Measurements from ENCODE around the gene CORO7. TPM values are rescaled to one million over a fixed set of nuclear protein-coding genes. Genes with fewer than 3 reads are reported as not detected.

Gene CORO7
- total RNA-seq = 9.9 and 18.0 TPM in 2 replicates

GRCh38 chr16:4416200-4417032, at the start of gene CORO7:
Gene CORO7, minus strand, starts transcription at chr16:4416596. Its CDS starts 78 bp downstream, at chr16:4416518.
- peak within 1 kb of the TSS; percentile 78 for H3K4me3 ChIP-seq (ENCODE audit: low read depth, low read length)
- TF ChIP-seq, protein P1, sequence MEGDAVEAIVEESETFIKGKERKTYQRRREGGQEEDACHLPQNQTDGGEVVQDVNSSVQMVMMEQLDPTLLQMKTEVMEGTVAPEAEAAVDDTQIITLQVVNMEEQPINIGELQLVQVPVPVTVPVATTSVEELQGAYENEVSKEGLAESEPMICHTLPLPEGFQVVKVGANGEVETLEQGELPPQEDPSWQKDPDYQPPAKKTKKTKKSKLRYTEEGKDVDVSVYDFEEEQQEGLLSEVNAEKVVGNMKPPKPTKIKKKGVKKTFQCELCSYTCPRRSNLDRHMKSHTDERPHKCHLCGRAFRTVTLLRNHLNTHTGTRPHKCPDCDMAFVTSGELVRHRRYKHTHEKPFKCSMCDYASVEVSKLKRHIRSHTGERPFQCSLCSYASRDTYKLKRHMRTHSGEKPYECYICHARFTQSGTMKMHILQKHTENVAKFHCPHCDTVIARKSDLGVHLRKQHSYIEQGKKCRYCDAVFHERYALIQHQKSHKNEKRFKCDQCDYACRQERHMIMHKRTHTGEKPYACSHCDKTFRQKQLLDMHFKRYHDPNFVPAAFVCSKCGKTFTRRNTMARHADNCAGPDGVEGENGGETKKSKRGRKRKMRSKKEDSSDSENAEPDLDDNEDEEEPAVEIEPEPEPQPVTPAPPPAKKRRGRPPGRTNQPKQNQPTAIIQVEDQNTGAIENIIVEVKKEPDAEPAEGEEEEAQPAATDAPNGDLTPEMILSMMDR (IDR thresholded peaks at IDR 0.05; ENCODE audit: insufficient read depth, low read depth, low read length) = no peak
- DNase-seq (ENCODE audit: low read depth) = peak; percentile 88

DNA sequence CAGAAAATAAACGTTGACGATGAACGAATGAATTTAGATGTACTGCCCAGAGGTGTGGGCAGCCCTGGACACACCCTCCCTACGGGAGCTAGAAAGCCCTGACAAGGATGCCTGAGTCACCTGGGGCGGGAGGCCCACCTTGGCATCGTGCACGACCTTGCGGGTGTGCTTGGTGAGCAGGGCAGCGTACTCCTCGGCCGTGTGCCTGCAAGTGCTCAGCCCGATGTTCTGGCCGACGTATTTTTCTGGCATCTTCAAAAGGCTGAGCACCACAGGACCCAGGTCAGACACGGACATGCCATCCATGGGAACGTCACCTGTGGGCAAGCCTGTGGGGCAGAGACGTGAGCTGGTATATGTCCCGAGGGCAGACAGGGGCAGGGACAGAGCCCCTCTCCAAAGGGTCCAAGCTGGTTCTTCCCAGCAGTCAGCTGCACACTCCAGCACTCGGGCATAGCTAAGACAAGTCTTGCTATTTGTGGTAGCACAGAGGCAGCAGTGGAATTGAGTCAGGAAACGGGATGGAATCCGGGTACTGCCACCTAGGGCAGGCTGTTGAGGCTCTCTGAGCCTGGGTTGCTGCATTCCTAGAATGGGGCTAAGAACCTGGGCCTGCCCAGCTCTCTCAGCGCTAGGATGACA, 47.2 kb upstream of the CORO7 start:
- H3K4me3 ChIP-seq (ENCODE audit: low read depth, low read length) = no peak overlapping the region
- no peak for DNase-seq (ENCODE audit: low read depth)
- TF ChIP-seq, protein P1 (IDR thresholded peaks at IDR 0.05; ENCODE audit: insufficient read depth, low read depth, low read length) = no peak

DNA sequence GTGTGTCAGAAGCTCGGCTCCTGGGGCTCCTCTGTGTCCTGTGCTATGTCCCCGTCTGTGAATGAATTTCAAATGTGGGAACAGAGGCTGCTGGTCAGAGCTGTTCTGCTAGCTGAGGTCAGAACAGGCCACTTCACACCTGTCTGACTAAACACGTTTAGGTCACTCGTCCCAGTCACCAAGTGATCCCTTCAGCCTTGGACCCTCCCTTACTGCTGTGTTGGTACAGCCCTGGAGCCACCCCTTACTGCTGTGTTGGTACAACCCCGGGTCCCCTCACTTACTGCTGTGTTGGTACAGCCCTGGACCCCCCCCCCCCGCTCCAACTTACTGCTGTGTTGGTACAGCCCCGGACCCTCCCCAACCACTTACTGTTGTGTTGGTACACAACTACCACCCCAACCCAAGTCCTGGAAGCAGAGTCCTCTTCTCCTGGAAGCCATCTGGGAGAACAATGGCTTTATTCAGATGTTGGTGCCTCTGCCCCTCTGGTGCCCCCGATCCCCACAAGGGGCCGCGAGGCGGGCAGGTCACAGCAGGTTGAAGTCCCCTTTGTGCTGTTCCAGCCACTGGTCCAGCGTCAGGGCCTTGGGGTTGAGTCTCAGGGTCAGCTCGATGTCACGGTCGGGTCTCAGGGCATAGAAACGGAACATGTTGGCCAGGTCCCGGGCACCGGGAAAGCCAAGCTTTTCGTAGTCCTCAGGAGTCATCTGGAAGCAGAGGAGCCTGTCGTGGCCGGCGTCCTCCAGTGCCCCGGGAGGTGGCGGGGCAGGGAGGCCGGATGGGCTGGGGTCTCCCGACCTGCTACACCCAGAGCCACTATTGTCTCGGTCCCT, 45.1 kb upstream of the CORO7 start:
- H3K4me3 ChIP-seq (ENCODE audit: low read depth, low read length) = no peak overlapping the region
- TF ChIP-seq, protein P1 (IDR thresholded peaks at IDR 0.05; ENCODE audit: insufficient read depth, low read depth, low read length) = no peak

GRCh38 chr16:4460936-4461249, 44.5 kb upstream of the CORO7 start:
- TF ChIP-seq, protein P1 (IDR thresholded peaks at IDR 0.05; ENCODE audit: insufficient read depth, low read depth, low read length) = no peak
- H3K4me3 ChIP-seq (ENCODE audit: low read depth, low read length) = no peak overlapping the region
- DNase-seq (ENCODE audit: low read depth) = no peak

More for the DNA sequence above, 45.1 kb upstream of the CORO7 start:
- no peak for DNase-seq (ENCODE audit: low read depth)

DNA sequence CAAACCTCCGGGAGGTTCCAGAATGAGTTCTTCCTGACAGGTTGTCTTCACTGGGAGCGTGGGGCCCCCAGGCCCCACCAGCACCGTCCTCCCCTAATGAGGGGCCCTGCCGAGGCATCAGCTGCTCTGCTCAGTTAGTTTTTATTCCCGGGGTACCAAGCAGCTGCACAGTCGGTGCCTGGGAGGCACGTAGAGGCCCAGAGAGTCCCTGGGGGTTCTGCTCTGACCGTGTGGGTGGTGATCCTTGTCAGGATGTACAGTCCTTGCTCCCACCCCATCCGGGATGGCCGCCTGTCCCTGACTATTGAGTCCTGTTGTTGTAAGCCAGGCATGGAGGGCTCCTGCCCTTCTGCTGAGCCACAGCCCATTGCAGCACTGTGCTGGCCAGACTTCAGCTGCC, 39.6 kb upstream of the CORO7 start:
- DNase-seq (ENCODE audit: low read depth) = no peak
- TF ChIP-seq, protein P1 (IDR thresholded peaks at IDR 0.05; ENCODE audit: insufficient read depth, low read depth, low read length) = no peak
- H3K4me3 ChIP-seq (ENCODE audit: low read depth, low read length) = no peak overlapping the region

DNA sequence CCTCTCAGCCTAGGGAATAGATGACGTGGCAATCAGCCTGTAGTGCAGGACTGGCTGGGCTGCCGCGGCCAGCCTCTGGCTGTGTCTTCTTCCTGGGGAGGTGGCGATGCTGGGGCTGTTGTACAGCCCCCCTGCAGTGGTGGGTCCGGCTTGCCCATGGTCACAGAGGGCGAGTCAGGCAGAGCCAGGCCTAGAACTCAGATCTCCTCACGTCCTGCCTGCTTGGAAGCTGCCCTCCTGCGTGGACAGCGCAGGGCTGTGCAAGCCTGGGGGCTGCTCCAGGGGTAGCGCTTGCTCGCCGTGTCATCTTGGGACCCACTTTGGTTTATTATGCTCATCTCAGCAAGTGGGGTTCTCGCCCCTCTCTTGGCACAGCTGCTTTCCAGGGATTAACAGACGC, 38.7 kb upstream of the CORO7 start:
- no peak overlapping the region for H3K4me3 ChIP-seq (ENCODE audit: low read depth, low read length)
- no peak for DNase-seq (ENCODE audit: low read depth)
- TF ChIP-seq, protein P1 (IDR thresholded peaks at IDR 0.05; ENCODE audit: insufficient read depth, low read depth, low read length) = no peak
